Inflammatory macrophage treated with lipopolysaccharide for 4 hours (primary cell): ENCODE data around the gene PRMT1.
"Not testable (repeated sequence)": the region's sequence is repeated elsewhere in the genome, so short reads cannot be mapped to it uniquely, and the experiment has no call there.

Source experiments
- DNase-seq: peaks from one replicate; pipeline ENCODE4 v3.0.0-alpha.2; 2020

PRMT1 gene

DNA sequence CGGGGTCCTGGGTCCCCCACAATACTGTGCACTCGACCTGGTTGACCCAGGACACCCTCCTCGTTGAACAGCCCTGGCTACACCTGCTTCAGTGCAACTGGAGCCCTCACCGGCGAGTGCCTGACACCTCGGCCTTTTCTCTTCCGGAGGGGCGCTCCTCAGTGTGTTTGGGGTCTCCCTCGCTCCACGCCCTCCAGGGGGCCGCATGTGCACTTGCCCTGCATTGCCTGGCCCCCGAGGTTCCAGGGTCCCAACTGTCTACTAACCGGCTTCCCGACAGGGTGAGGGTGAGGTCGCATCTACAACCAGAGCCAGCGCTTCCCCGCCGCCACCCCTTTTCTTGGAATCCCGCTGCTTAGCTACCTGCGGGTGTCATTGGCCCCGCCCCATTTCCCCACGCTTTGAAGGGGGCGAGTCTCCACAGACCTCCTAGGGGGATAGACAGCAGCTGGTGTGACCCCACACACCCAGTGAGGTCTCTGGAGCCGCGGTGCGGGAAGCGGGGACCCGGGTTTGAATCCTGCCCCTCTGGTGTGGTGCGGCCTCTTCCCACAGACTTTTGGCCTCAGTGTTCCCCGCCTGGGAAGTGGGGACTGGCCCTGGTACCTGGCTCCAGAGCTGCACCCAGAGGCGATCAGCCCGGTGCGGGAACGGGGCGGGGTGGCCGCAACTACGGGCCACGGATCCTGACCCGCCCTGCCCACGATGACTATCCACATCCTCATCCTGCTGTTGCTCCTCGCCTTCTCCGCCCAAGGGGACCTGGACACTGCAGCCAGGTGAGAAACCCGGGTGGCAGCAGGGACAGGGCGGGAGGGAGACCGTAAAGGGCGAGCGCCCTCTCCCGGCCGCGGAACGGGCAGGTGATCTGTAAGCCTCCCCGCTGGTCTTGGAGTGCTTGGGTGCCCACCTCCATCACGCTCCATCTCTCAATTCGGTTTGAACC is 12.3 kb downstream of the PRMT1 start, which contains the start of gene ADM5:
Gene ADM5 (plus strand): TSS at position 462 of the 946 bp plus-strand sequence. CDS start 244 bp downstream, at position 706.
- no peak for DNase-seq

DNA sequence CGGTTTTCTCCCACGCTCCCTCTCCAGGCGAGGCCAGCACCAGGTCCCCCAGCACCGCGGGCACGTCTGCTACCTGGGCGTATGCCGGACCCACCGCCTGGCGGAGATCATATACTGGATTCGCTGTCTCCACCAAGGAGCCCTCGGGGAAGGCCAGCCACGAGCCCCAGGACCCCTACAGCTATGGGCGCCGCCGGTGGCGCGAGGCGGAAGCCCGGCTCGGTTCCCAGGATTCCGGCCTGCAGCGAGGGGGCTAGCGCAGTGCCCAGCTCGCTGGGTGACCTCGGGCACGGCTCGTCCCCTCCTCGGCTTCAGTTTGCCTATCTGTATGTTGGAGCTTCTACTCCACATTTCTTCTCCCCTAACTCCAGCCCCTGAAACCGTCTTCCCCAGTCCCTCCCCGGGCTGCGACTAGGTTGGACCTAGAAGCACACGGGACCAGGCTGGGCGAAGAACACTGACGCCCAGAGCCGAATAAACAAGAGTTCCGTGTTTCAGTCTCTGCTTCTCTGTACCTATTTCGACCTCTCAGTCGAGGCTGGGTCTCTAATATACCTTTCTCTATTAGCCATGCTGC is 13.1 kb downstream of the PRMT1 start:
- DNase-seq: no peak

DNA sequence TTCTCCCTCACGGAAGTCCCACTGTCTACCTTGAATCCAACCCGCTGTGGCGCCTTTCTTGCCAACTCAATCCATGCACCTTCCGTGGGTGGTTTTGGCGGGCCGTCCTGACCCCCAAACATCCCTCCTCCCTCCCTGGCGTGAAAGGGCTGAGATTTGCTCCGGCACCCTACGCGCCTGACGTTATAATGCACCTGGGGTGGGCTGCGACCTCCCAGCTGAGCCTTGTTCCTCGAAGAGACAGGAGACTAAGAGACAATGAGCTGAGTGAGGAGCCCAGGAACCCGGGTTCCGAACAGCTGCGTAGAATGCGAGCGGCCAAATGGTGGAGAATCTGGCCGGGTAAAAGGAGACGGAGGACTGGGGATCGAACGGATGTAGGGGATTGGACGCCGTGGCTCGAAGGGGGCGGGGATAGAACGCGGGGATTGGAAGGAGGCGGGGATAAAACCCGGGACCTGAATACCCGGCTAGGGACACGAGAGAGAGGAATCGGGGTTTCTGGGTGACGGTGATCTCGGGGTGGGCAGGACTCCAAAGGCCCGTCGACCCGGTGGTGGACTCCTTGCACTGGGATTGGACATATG is 13.7 kb downstream of the PRMT1 start, which contains the start of gene CPT1C:
Gene CPT1C (plus strand): TSS at position 461 of the 587 bp plus-strand sequence. CDS start 1,137 bp downstream, outside the sequence.
- peak; percentile 26 for DNase-seq

- peak; percentile 12 for DNase-seq
Measured at GRCh38 chr19:49691243-49692146, 14.4 kb downstream of the PRMT1 start.

GRCh38 chr19:49692147-49692506 is 15.1 kb downstream of the PRMT1 start:
- DNase-seq: no peak

- DNase-seq: no peak
Measured at GRCh38 chr19:49696115-49696514, 19.0 kb downstream of the PRMT1 start.

GRCh38 chr19:49696865-49697264 is 19.8 kb downstream of the PRMT1 start:
- DNase-seq: no peak

DNA sequence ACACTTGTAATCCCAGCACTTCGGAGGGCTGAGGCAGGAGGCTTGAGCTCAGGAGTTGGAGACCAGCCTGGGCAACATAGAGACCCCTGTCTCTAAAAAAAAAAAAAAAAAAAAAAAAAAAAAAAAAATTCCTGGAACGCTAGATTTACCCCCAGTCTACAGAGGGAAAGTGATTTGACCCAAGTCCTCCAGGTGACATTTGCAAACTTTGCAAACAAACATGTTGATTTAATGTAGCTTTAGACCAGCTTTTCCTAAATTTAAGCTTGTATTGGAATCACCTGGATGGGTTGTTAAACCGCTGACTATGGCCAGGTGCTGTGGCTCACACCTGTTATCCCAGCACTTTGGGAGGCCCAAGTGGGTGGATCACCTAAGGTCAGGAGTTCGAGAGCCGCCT is 22.3 kb downstream of the PRMT1 start:
- no peak for DNase-seq

DNA sequence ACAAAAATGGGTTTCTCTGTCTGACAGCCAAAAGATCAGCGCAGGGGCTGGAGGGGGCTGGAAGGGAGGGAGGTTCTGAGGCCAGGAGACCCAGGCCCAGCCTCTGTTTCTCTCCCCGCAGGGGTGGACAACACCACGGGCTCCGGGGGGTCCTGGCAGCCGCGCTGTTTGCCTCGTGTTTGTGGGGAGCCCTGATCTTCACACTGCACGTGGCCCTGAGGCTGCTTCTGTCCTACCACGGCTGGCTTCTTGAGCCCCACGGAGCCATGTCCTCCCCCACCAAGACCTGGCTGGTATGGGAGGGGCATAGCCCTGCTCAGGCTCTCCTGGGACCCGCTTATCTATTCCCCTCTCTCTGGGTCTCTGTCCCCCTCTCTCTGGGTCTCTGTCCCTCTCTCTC is 23.5 kb downstream of the PRMT1 start:
- DNase-seq: no peak

DNA sequence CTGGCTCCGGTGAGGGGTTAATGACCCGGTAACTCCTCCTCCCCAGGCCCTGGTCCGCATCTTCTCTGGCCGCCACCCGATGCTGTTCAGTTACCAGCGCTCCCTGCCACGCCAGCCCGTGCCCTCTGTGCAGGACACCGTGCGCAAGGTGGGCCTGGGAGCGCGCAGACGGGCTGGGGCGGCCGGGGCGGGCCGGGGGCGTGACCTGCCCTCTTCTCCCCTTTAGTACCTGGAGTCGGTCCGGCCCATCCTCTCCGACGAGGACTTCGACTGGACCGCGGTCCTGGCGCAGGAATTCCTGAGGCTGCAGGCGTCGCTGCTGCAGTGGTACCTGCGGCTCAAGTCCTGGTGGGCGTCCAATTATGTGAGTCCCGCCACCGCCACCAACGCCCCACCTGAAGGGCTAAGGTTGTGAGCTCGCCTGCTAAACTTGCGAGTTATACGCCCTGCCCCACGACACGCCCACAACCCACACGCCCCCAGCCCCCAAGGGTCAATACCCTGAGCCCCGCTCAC is 24.3 kb downstream of the PRMT1 start:
- DNase-seq: no peak

DNA sequence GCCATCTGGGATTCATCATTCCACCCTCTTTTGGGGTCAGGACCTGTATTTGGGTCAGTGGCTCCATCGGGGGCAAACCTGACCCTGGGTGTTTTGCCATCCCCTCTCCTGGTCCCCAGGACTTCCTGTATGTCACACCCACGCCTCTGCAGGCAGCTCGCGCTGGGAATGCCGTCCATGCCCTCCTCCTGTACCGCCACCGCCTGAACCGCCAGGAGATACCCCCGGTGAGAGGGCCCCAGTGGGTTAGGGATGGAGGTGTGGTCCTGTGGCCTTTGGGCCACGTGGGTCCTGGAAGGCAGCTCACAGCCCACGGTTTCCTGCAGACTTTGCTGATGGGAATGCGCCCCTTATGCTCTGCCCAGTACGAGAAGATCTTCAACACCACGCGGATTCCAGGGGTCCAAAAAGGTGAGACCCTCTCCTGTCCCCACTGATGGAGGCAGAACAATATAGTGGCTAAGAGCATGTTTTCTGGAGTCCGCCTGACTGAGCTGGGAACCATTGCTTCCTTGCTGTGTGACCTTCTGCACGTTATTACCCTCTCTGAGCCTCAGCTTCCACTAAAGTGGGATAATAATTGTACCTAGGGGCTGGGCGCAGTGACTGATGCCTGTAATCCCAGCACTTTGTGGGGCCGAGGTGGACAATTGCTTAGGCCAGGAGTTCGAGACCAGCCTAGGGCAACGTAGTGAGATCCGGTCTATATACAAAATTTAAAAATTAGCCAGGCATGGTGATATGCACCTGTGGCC is 28.0 kb downstream of the PRMT1 start:
- no peak for DNase-seq

DNA sequence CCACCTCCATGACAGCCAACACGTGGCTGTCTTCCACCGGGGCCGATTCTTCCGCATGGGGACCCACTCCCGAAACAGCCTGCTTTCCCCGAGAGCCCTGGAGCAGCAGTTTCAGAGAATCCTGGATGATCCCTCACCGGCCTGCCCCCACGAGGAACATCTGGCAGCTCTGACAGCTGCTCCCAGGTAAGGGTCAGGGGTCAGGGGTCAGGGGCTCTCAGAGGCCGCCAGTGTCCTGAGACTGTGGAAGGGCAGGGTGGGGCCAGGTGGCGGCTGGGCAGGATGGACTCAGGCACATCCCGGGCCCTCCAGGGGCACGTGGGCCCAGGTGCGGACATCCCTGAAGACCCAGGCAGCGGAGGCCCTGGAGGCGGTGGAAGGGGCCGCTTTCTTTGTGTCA is 28.8 kb downstream of the PRMT1 start:
- DNase-seq: no peak

DNA sequence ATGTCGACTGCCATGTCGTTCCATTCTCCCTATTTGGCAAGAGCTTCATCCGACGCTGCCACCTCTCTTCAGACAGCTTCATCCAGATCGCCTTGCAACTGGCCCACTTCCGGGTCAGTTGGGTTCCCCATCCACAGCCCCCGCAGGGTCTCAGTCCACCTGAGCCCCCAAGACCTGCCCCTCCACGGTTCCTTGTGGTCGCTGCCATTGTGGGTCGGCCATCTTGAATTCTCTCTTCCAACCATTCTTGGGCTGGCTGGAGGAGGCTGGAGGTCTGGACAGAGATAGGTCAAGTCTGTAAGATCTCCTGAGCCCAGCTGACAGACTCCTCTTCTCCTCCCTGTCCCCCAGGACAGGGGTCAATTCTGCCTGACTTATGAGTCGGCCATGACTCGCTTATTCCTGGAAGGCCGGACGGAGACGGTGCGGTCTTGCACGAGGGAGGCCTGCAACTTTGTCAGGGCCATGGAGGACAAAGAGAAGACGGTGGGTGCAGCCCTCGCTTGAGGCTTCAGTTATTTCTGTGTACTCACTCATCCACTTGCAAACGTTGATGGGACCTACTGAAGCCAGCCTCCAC is 33.4 kb downstream of the PRMT1 start:
- no peak for DNase-seq

DNA sequence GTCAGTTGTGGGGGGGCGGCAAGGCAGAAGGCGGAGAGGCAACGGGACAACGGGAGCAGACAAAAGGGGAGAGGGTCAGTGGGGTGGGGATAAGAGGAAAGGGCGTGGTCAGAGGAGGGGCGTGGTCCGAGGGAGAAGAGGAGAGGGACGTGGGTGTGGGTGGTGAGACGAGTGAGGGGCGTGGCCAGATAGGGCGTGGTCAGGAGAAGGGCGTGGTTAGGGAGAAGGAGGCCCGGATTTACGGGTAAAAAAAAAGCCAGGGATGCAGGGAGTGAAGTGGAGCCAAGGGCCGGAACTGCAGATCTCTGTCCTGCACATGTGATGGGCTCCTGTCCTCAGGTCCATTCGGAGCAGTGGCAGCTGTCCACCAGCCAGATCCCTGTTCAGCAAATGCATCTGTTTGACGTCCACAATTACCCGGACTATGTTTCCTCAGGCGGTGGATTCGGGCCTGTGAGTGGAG is 35.4 kb downstream of the PRMT1 start:
- peak; percentile 11 for DNase-seq

- no peak for DNase-seq
Measured at GRCh38 chr19:49713236-49713845, 36.3 kb downstream of the PRMT1 start.

GRCh38 chr19:49716154-49716553 is 39.1 kb downstream of the PRMT1 start:
- DNase-seq: peak; percentile 86

GRCh38 chr19:49718511-49718910 is 41.4 kb downstream of the PRMT1 start:
- DNase-seq: peak; percentile 3

GRCh38 chr19:49718991-49719390 is 41.9 kb downstream of the PRMT1 start:
- DNase-seq: peak; percentile 3

DNA sequence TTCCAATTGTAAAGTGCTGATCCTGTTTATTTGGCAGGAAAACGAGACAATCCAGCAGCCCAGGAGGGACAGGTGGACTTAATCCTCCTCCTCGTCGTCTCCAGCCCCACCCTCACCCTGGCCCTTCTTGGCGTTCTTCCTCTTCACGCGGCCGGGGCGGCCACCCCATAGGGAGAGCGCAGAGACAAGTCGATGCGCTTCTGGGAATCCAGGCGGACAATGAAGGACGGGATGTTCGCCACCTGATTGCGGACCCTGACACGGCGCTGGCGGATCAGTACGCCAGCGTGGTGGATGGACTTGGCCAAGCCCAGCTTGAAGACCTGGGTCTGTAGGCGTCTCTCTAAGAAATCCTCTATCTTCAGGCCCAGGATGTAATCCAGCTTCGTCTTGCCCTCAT is 42.3 kb downstream of the PRMT1 start:
- not testable (repeated sequence) for DNase-seq

DNA sequence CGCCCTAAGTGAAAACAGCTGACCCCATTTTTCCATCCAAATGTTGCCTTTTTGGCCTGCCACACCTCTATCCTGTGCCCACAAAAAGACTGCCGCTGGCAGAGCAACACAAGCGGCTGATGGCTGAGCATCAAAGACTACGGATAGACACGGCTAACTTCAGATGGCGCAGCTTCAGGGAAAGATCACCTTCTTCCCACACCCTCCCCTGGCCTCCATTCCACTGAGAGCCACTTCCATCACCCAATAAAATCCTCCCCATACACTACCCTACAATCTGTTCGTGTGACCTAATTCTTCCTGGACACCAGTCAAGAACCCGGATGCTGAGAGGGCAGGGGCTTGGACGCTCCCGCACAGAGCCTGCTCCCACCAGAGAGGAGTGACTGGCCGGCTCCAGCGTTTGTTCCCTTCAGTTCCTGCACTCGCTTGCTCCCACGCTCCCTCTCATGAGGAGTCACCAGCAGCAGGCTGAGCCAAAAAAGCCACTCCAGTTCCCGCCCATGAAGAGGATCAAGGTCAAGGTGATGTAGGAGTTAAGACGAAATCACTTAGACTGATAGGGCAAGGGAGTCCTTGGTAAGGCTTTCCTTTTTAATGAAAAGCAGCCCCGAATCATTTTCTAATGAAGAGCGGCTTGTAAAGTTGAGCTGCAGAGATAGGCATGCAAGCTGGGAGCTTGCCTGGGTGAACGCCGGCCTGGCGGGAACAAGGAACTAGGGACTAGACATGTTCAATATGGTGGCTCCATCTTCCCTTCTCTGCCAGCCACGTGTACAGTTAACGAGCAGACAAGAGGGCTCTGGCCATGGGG is 50.4 kb downstream of the PRMT1 start:
- no peak for DNase-seq
